GM12874 (cell line): Measurements from ENCODE around the gene ZFR.

Experiments used
- TF ChIP-seq, protein P1 (sequence below): IDR thresholded peaks from 2 replicates; pipeline ENCODE4 v1.5.1; 2011; ENCODE audit warnings: low read depth, mild to moderate bottlenecking, control low read depth, low read length, moderate library complexity; ENCODE audit not compliant: insufficient read depth

ZFR gene

DNA sequence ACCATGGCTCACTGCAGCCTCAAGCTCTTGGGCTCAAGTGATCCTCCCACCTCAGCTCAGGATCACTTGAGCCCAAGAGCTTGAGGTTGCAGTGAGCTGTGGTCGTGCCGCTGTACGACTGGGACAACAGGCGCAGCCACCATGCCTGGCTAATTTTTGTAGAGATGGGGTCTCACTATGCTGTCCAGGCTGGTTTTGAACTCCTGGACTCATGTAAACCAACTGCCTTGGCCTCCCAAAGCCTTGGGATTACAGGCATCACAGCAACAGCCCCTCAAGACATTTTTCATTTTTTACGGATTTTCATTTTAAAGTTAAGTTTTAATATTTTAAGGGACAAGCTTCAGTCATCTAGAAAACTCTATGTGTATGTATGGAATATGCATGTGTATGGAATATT, 78.9 kb downstream of the ZFR start:
- TF ChIP-seq, protein P1, sequence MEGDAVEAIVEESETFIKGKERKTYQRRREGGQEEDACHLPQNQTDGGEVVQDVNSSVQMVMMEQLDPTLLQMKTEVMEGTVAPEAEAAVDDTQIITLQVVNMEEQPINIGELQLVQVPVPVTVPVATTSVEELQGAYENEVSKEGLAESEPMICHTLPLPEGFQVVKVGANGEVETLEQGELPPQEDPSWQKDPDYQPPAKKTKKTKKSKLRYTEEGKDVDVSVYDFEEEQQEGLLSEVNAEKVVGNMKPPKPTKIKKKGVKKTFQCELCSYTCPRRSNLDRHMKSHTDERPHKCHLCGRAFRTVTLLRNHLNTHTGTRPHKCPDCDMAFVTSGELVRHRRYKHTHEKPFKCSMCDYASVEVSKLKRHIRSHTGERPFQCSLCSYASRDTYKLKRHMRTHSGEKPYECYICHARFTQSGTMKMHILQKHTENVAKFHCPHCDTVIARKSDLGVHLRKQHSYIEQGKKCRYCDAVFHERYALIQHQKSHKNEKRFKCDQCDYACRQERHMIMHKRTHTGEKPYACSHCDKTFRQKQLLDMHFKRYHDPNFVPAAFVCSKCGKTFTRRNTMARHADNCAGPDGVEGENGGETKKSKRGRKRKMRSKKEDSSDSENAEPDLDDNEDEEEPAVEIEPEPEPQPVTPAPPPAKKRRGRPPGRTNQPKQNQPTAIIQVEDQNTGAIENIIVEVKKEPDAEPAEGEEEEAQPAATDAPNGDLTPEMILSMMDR = no peak

DNA sequence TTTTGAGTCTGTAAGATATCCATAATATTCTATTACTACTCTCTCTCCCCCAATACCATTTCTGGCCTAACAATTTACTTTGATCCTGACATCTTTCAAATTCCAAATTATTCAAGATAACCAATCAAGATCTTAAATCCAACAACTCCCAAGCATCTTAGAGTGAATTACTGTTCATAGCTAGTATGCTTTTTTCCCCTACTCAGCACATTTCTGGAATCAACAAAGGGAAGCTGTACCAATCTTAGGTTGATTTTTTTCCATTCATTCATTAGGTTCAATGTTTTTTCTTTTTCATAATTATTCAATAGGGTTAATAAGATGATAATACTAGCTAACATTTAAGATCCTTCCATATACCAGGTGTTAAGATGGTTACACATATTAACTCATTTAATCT, 81.5 kb downstream of the ZFR start:
- TF ChIP-seq, protein P1 = no peak

DNA sequence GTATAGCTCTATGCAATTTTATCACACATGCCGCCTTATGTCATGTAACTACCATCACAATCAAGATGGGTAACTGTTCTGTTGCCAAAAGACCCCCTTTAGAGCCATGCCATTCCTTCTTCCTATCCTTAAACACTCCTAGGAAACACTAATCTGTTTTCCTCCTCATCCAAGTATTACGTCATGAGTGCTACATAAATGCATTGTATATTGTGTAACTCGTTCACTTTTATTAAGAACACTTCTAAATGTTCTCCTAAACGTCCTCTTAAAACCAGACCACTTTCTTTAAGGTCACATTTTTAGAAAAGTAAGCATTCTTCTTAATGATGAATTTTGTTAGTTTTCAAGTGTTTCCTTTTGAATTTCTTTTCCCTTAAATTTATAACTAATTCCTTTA, 82.0 kb downstream of the ZFR start:
- TF ChIP-seq, protein P1 = no peak

DNA sequence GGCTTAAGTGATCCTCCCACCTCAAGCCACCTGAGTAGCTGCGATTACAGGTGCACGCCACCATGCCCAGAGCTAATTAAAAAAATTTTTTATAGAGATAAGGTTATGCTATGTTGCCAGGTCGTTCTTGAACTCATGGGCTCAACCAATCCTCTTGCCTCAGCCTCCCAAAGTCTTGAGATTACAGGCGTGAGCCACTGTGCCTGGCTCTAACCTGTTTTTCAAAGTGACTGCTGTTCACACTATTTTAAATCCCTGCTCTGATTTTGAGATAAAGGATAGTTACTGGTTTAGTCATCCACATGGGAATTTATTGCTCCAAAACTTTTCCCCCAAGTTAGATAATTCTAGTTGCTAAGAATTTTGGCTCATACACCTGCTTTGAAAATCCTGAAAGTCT, 83.6 kb downstream of the ZFR start:
- TF ChIP-seq, protein P1 = no peak

DNA sequence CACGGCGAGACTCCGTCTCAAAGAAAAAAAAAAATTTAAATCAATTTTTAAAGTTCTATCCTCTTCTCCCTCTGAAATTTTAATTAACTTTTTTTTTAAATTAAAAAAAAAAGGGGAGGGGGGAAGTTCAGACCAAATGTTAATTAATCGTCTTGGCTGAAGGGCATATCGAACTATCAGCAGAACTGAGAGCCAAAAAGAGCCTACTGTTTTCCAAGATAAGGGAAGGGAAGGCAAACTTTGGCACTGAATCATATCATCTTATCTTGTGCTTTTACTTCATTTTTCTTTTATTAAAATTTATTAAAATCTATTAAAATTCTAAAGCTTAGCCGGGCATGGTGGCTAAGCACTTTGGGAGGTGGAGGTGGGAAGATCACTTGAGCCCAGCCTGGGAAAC, 85.9 kb downstream of the ZFR start:
- TF ChIP-seq, protein P1 = no peak

DNA sequence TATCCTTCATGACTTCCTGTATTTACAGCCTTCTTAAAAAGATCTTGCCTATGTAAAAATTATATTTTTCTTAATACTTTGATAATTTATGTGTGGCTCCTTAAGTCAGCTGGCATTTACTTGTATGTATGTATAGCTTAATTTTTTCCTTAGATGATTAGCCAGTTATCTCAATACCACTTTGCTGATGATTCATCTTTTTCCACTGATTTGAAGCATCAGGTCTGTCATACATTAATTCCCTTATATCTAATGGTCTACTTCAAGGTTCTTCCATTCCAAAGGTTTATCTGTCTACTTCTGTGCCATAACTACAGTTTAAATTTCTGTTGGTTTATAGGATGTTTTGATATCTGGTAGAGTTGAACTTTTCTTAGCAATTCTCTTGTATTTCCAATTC, 86.9 kb downstream of the ZFR start:
- TF ChIP-seq, protein P1 = no peak

DNA sequence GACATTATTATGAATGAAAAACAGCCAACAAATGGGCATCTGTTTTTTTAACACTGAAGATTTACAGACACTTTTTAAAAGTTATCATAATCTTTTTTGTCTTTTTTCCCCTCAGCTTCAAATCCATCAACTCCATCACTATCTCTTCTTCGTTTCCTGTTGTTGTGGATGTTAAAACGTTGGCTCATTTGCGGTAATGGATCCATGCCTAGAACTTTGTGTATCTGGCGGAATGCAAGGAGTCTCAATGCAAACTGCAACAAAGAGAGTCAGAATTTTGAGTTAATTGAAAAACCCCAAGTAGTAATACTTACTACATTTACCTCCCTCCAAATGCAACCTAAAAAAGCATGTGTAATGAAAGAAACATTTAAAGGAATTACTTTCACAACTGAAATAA, 88.9 kb downstream of the ZFR start:
- TF ChIP-seq, protein P1 = no peak

DNA sequence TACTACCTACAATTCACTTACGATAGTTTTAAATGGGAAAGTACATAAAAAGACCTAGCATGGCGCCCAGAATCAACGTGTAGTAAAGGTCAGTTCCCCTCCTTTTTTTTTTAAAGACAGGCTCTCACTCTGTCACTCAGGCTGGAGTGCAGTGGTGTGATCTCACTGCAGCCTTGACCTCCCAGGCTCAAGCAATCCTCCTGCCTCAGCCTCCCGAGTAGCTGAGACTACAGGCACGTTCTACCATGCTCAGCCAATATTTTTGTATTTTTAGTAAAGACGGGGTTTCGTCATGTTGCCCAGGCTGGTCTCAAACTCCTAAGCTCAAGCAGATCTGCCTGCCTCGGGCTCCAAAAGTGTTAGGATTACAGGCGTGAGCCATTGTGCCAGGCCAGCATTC, 91.1 kb downstream of the ZFR start:
- TF ChIP-seq, protein P1 = no peak
